K562 (cell line): ENCODE data around the gene DAAM1. TPM values are rescaled to one million over a fixed set of nuclear protein-coding genes. Genes with fewer than 3 reads are reported as not detected.

ENCODE experiments used
- ATAC-seq: fragments of 200-7000 bp; cut with Tn5 transposase; 3 replicates; pipeline ENCODE4 v1.9.1; 2020; ENCODE audit warnings: moderate library complexity
- BruUV-seq: library from RNA; stranded (reverse); fragments of 400-500 nt; replicated peaks from 2 replicates; lab custom pipeline; 2021; lab: Mats Ljungman, UMichigan
- CTCF ChIA-PET: fragments of 300-600 bp; formaldehyde crosslinking; extraction: SDS; loops from one replicate; lab custom pipeline; 2021; ENCODE audit warnings: low intra/inter-chr PET ratio; lab: Yijun Ruan, JAX
- POLR2A ChIA-PET: fragments of 300-600, 350-650 bp; sonication (Branson Sonifier 250); formaldehyde crosslinking; extraction: SDS; loops from one replicate; lab custom pipeline; 2021; ENCODE audit warnings: antibody characterized with exemption, inconsistent platforms; lab: Yijun Ruan, JAX
- DNase-seq, 4 experiments: peaks; one replicate each; pipeline versions ENCODE4 v3.0.0 to v3.0.0-alpha.2; 2011 to 2018; ENCODE audit warnings: low spot score in 3 of 4, mixed read lengths in 3 of 4; ENCODE audit errors: extremely low read depth in 1 of 4
- FAIRE-seq: peaks from 2 replicates; lab custom pipeline; 2011; peaks lifted over from hg19 to GRCh38; lab: Jason Lieb, UNC
- H2AFZ ChIP-seq: 2 replicates; pipeline ENCODE4 v1.6.0; 2011; ENCODE audit warnings: low read depth, low read length, control low read depth, inconsistent platforms
- H3K27ac ChIP-seq: fragments of 200-600 bp; 3 replicates; pipeline ENCODE4 v1.8.0; 2011; ENCODE audit warnings: low read depth, mild to moderate bottlenecking, control low read depth, inconsistent platforms, low read length, moderate library complexity, mixed read lengths; ENCODE audit errors: extremely low read depth
- H3K27me3 ChIP-seq, 2 experiments: fragments of 300-600 bp in 1 of 2; 2 replicates in 1 of 2; 3 replicates in 1 of 2; pipeline versions ENCODE4 v1.6.0 to v1.8.0; 2011; ENCODE audit warnings: inconsistent platforms in 2 of 2, low read length in 2 of 2, mild to moderate bottlenecking in 1 of 2, mixed read lengths in 1 of 2, moderate library complexity in 1 of 2; ENCODE audit not compliant: control insufficient read depth in 2 of 2, insufficient read depth in 2 of 2
- H3K36me3 ChIP-seq: fragments of 300-600 bp; 3 replicates; pipeline ENCODE4 v1.8.0; 2011; ENCODE audit warnings: mild to moderate bottlenecking, low read length, inconsistent platforms; ENCODE audit not compliant: control insufficient read depth, insufficient read depth
- H3K4me1 ChIP-seq, 2 experiments: fragments of 200-600 bp in 1 of 2; replicated peaks in 1 of 2; 2 replicates in 1 of 2; 3 replicates in 1 of 2; pipeline versions ENCODE4 v1.5.1 to v1.8.0; 2011; ENCODE audit warnings: inconsistent platforms in 2 of 2, low read length in 2 of 2, mild to moderate bottlenecking in 1 of 2, mixed read lengths in 1 of 2, moderate library complexity in 1 of 2; ENCODE audit not compliant: control insufficient read depth in 2 of 2, insufficient read depth in 2 of 2
- H3K4me2 ChIP-seq: 2 replicates; pipeline ENCODE4 v1.6.1; 2011; ENCODE audit warnings: low read length, control low read depth, inconsistent platforms, mixed read lengths; ENCODE audit not compliant: insufficient read depth
- H3K4me3 ChIP-seq: fragments of 200-600 bp; sonication (generic), shearing (Covaris generic); 2 replicates; pipeline ENCODE4 v1.5.1; 2016; ENCODE audit warnings: control low read depth, inconsistent platforms
- H3K79me2 ChIP-seq: fragments of 200-600 bp; 3 replicates; pipeline ENCODE4 v1.8.0; 2011; ENCODE audit warnings: low read length, inconsistent platforms; ENCODE audit not compliant: control insufficient read depth, insufficient read depth
- H3K9ac ChIP-seq, 2 experiments: 2 replicates each; pipeline versions ENCODE4 v1.6.0 to v1.6.1; 2011; ENCODE audit warnings: low read depth in 2 of 2, low read length in 2 of 2, control low read depth in 1 of 2, inconsistent platforms in 1 of 2, mild to moderate bottlenecking in 1 of 2, mixed read lengths in 1 of 2; ENCODE audit not compliant: insufficient read depth in 1 of 2
- H3K9me1 ChIP-seq: one replicate; pipeline ENCODE4 v1.6.0; 2011; ENCODE audit warnings: inconsistent platforms, mild to moderate bottlenecking, low read length, moderate library complexity; ENCODE audit not compliant: control insufficient read depth, insufficient read depth
- H3K9me3 ChIP-seq: replicated peaks from 2 replicates; pipeline ENCODE4 v1.5.1; 2011; ENCODE audit warnings: low read depth, low read length, inconsistent platforms; ENCODE audit not compliant: control insufficient read depth, insufficient read depth
- H4K20me1 ChIP-seq: replicated peaks from 2 replicates; pipeline ENCODE4 v1.6.1; 2011; ENCODE audit warnings: low read length, inconsistent platforms, mixed read lengths; ENCODE audit not compliant: control insufficient read depth, insufficient read depth
- ARID1B ChIP-seq: fragments of 450-650 bp; IDR thresholded peaks from 2 replicates; pipeline ENCODE4 v1.6.1; 2016; ENCODE audit warnings: antibody characterized with exemption, mild to moderate bottlenecking, inconsistent platforms
- ATF1 ChIP-seq, 2 experiments: fragments of 450-650 bp in 1 of 2; IDR thresholded peaks; 2 replicates each; pipeline ENCODE4 v1.6.1; 2016; ENCODE audit warnings: missing compliant biosample characterization in 1 of 2, missing genetic modification characterization in 1 of 2
- E2F3 ChIP-seq: fragments of 250-450 bp; sonication (Bioruptor Pico); IDR thresholded peaks from 2 replicates; pipeline ENCODE4 v1.4.0; 2020; ENCODE audit warnings: mild to moderate bottlenecking
- HMGN3 ChIP-seq: IDR thresholded peaks from 2 replicates; pipeline ENCODE4 v1.6.1; 2011; ENCODE audit warnings: borderline replicate concordance, low read depth, mild to moderate bottlenecking, mixed read lengths, low read length; ENCODE audit not compliant: insufficient read length; ENCODE audit errors: extremely low read depth
- HNRNPH1 ChIP-seq: fragments of 200-400 bp; formaldehyde crosslinking; optimal IDR thresholded peaks from 2 replicates; pipeline ENCODE3; 2017; ENCODE audit warnings: low read depth, mild to moderate bottlenecking, low read length, moderate library complexity
- NCOR1 ChIP-seq: fragments of 450-650 bp; IDR thresholded peaks from 2 replicates; pipeline ENCODE4 v1.6.1; 2016; ENCODE audit warnings: mild to moderate bottlenecking, moderate library complexity
- SAP30 ChIP-seq: fragments of 200-600 bp; sonication (generic); IDR thresholded peaks from 2 replicates; pipeline ENCODE4 v1.6.1; 2012; ENCODE audit warnings: borderline replicate concordance, low read depth, mild to moderate bottlenecking, moderate library complexity, low read length, control low read depth, inconsistent platforms; ENCODE audit not compliant: insufficient read depth, poor library complexity, severe bottlenecking
- SOX6 ChIP-seq: fragments of 450-650 bp; IDR thresholded peaks from 2 replicates; pipeline ENCODE4 v1.6.1; 2014; ENCODE audit warnings: mild to moderate bottlenecking
- XRCC3 ChIP-seq: fragments of 450-650 bp; IDR thresholded peaks from 2 replicates; pipeline ENCODE4 v1.6.1; 2017; ENCODE audit warnings: mild to moderate bottlenecking, moderate library complexity
- ZNF197 ChIP-seq: fragments of 200-800 bp; sonication (Bioruptor generic); IDR thresholded peaks from 2 replicates; pipeline ENCODE4 v1.6.1; 2016; ENCODE audit warnings: low read depth, missing genetic modification characterization, missing compliant biosample characterization
- ZZZ3 ChIP-seq: fragments of 450-650 bp; IDR thresholded peaks from 2 replicates; pipeline ENCODE4 v1.6.1; 2016; ENCODE audit warnings: antibody characterized with exemption, mild to moderate bottlenecking, moderate library complexity
- WGBS: fragments of 100-300 bp; shearing (Covaris generic); methylation state at CpG from one replicate; pipeline ENCODE4 v1.1.6; 2016; ENCODE audit warnings: low coverage, mixed read lengths; ENCODE audit not compliant: insufficient coverage; ENCODE audit errors: missing lambda C conversion rate; 5-methylcytosine and 5-hydroxymethylcytosine counted together
- in situ Hi-C: fragments of 300-500 bp; cut with MboI; formaldehyde crosslinking; loops from 4 replicates; pipeline ENCODE4 v1.15.0; 2018; ENCODE audit warnings: inconsistent platforms, mixed read lengths
- intact Hi-C: fragments of 100-400 bp; cut with micrococcal nuclease; formaldehyde crosslinking; loops from 2 replicates; pipeline ENCODE4 v1.14.2; 2022
- polyA plus RNA-seq, 8 experiments: library from polyadenylated mRNA; depleted of rRNA in 4 of 8; stranded (reverse) in 5 of 8; unstranded in 3 of 8; fragments of >200 nt; fragmentation: Nextera tagmentation in 2 of 8; fragmentation: Illumina TruSeq in 1 of 8; extraction: Ambion mirVana in 2 of 8; extraction: Trizol in 1 of 8; gene quantifications; 2 replicates each; pipeline versions ENCODE4 v1.2.1 to v1.2.3, GENCODE V29; 2011 to 2014; ENCODE audit warnings: inconsistent platforms in 1 of 8, missing spikeins in 1 of 8
- total RNA-seq, 7 experiments: library from RNA; depleted of rRNA in 6 of 7; stranded (reverse); fragments of >200 nt in 6 of 7; fragmentation: Illumina TruSeq in 2 of 7; extraction: Trizol in 2 of 7; gene quantifications; 2 replicates each; pipeline versions ENCODE4 v1.2.1 to v1.2.3, GENCODE V29; 2011 to 2021; ENCODE audit warnings: low replicate concordance in 1 of 7
- TF ChIP-seq, protein P1 (sequence below): fragments of 450-650 bp; formaldehyde crosslinking; IDR thresholded peaks from 2 replicates; pipeline ENCODE4 v1.4.0; 2022; ENCODE audit warnings: missing genetic modification characterization
- TF ChIP-seq, protein P2 (sequence below): IDR thresholded peaks from 2 replicates; pipeline ENCODE4 v1.6.1; 2014; ENCODE audit warnings: antibody characterized with exemption
- TF ChIP-seq, protein P3 (sequence below): fragments of 250-450 bp; sonication (Bioruptor Pico); IDR thresholded peaks from 2 replicates; pipeline ENCODE4 v1.8.0; 2021; ENCODE audit warnings: mild to moderate bottlenecking, moderate library complexity
- TF ChIP-seq, protein P4 (sequence below): fragments of 450-650 bp; IDR thresholded peaks from 2 replicates; pipeline ENCODE4 v1.7.1; 2018; ENCODE audit warnings: mild to moderate bottlenecking, low read depth; ENCODE audit not compliant: partially characterized antibody

Gene DAAM1
- total and polyA plus RNA-seq, 9 of the 15 experiments (the other 6 are each of a cell fraction or from before 2014, with no cell fraction given): 3.6 to 11.6 (median 6.7) TPM

DNA sequence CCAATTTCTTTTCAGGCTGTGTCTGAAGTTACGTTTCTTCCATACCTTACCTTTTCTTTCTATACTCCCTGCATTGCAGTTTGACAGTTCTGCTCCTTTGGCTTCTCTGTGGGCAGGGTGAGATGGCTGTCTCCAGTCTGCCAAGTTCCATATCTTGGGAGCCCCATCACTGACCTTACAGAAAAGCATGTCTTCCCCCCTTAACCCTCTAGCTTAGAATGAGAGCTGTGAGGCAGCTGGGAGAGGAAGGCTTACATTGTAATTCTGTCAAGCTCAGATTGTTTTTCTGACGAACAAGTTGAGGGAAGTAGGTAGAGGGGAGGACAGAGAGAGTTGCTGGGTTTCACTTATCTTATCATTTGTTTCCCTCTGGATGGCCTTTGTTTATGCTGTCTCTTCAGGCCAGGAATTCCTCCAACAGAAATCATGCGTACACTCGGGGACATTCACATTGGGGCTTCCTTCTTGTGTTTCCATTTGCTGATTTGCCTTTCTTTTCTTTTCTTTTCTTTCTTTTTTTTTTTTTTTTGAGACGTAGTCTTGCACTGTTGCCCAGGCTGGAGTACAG lies 9.3 kb downstream of the DAAM1 start:
- FAIRE-seq (peak; percentile 77), DNase-seq (peak; percentile 12 to 52 (median 31)), ATAC-seq (peak; percentile 43)
- peaks cover 7 to 23% of the 10 kb centered on the region in 2 experiments; a peak in 4 of 5 replicates for H3K4me1 ChIP-seq
- H2AFZ ChIP-seq: no peak overlapping the region
- no peaks in the 10 kb centered on the region for H3K9me3 ChIP-seq
- POLR2A ChIA-PET: no interaction called here
- H3K4me3 ChIP-seq: no peak overlapping the region
- no peaks in the 10 kb centered on the region for H3K27me3 ChIP-seq
- H3K9me1 ChIP-seq: no peaks in the 10 kb centered on the region
- in situ Hi-C loops (no loop called here), intact Hi-C loops (no loop called here)
- 4% methylated on average over 2 of the region's 5 CpGs for WGBS
- no TSS peak for BruUV-seq
- no peak overlapping the region for H3K27ac ChIP-seq
- H4K20me1 ChIP-seq: no peaks in the 10 kb centered on the region
- CTCF ChIA-PET: no interaction called here
- H3K79me2 ChIP-seq: peaks cover 24% of the 10 kb centered on the region; the same call in 2 of the 3 replicates
- no peaks in the 10 kb centered on the region for H3K36me3 ChIP-seq
- no peak overlapping the region; the same call in 1 of the 2 replicates for H3K4me2 ChIP-seq
- no peak overlapping the region for H3K9ac ChIP-seq
- TF ChIP-seq, protein P1, sequence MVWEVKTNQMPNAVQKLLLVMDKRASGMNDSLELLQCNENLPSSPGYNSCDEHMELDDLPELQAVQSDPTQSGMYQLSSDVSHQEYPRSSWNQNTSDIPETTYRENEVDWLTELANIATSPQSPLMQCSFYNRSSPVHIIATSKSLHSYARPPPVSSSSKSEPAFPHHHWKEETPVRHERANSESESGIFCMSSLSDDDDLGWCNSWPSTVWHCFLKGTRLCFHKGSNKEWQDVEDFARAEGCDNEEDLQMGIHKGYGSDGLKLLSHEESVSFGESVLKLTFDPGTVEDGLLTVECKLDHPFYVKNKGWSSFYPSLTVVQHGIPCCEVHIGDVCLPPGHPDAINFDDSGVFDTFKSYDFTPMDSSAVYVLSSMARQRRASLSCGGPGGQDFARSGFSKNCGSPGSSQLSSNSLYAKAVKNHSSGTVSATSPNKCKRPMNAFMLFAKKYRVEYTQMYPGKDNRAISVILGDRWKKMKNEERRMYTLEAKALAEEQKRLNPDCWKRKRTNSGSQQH (CRISPR knock-in tag): no peak
- no peak for TF ChIP-seq ATF1 (CRISPR knock-in tag; IDR thresholded peaks at IDR 0.05)
- no peak for TF ChIP-seq ATF1 (tag; IDR thresholded peaks at IDR 0.05)
- no peak for TF ChIP-seq ZZZ3
- TF ChIP-seq, protein P2, sequence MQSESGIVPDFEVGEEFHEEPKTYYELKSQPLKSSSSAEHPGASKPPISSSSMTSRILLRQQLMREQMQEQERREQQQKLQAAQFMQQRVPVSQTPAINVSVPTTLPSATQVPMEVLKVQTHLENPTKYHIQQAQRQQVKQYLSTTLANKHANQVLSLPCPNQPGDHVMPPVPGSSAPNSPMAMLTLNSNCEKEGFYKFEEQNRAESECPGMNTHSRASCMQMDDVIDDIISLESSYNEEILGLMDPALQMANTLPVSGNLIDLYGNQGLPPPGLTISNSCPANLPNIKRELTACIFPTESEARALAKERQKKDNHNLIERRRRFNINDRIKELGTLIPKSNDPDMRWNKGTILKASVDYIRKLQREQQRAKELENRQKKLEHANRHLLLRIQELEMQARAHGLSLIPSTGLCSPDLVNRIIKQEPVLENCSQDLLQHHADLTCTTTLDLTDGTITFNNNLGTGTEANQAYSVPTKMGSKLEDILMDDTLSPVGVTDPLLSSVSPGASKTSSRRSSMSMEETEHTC: no peak
- no peak for TF ChIP-seq HNRNPH1
- TF ChIP-seq, protein P3, sequence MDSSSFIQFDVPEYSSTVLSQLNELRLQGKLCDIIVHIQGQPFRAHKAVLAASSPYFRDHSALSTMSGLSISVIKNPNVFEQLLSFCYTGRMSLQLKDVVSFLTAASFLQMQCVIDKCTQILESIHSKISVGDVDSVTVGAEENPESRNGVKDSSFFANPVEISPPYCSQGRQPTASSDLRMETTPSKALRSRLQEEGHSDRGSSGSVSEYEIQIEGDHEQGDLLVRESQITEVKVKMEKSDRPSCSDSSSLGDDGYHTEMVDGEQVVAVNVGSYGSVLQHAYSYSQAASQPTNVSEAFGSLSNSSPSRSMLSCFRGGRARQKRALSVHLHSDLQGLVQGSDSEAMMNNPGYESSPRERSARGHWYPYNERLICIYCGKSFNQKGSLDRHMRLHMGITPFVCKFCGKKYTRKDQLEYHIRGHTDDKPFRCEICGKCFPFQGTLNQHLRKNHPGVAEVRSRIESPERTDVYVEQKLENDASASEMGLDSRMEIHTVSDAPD: no peak
- no peak for TF ChIP-seq E2F3 (CRISPR knock-in tag)
- no peak for TF ChIP-seq ZNF197 (CRISPR knock-in tag)
- TF ChIP-seq, protein P4, sequence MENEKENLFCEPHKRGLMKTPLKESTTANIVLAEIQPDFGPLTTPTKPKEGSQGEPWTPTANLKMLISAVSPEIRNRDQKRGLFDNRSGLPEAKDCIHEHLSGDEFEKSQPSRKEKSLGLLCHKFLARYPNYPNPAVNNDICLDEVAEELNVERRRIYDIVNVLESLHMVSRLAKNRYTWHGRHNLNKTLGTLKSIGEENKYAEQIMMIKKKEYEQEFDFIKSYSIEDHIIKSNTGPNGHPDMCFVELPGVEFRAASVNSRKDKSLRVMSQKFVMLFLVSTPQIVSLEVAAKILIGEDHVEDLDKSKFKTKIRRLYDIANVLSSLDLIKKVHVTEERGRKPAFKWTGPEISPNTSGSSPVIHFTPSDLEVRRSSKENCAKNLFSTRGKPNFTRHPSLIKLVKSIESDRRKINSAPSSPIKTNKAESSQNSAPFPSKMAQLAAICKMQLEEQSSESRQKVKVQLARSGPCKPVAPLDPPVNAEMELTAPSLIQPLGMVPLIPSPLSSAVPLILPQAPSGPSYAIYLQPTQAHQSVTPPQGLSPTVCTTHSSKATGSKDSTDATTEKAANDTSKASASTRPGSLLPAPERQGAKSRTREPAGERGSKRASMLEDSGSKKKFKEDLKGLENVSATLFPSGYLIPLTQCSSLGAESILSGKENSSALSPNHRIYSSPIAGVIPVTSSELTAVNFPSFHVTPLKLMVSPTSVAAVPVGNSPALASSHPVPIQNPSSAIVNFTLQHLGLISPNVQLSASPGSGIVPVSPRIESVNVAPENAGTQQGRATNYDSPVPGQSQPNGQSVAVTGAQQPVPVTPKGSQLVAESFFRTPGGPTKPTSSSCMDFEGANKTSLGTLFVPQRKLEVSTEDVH: no peak
- no peak for TF ChIP-seq HMGN3
- TF ChIP-seq SAP30: no peak
- no peak for TF ChIP-seq XRCC3
- peak; percentile 74 for TF ChIP-seq SOX6
- peak; percentile 21; the same call in 1 of the 2 replicates for TF ChIP-seq NCOR1
- peak; percentile 54 for TF ChIP-seq ARID1B
